NT2/D1 (cell line): ENCODE data around the gene PTPN18.

Experiments used
- DNase-seq: peaks from one replicate; pipeline ENCODE4 v3.0.0-alpha.2; 2011; ENCODE audit warnings: low read depth, low spot score
- H3K27me3 ChIP-seq: 2 replicates; pipeline ENCODE4 v1.6.0; 2011; ENCODE audit warnings: mild to moderate bottlenecking; ENCODE audit not compliant: insufficient read length, insufficient read depth
- H3K36me3 ChIP-seq: 2 replicates; pipeline ENCODE4 v1.6.1; 2011; ENCODE audit warnings: mild to moderate bottlenecking, low read length, mixed read lengths; ENCODE audit not compliant: insufficient read depth, insufficient read length
- H3K4me1 ChIP-seq: 2 replicates; pipeline ENCODE4 v1.5.1; 2011; ENCODE audit not compliant: insufficient read depth, insufficient read length
- H3K4me3 ChIP-seq: 2 replicates; pipeline ENCODE4 v1.5.1; 2011; ENCODE audit warnings: low read depth; ENCODE audit not compliant: insufficient read length
- H3K9ac ChIP-seq: 2 replicates; pipeline ENCODE4 v1.6.0; 2011; ENCODE audit warnings: low read depth; ENCODE audit not compliant: insufficient read length
- H3K9me3 ChIP-seq: 2 replicates; pipeline ENCODE4 v1.5.1; 2011; ENCODE audit warnings: mild to moderate bottlenecking, low read length; ENCODE audit not compliant: insufficient read depth
- SUZ12 ChIP-seq: IDR thresholded peaks from 2 replicates; pipeline ENCODE4 v1.6.1; 2011; ENCODE audit not compliant: insufficient read length, insufficient read depth; ENCODE audit errors: extremely low read depth
- YY1 ChIP-seq: IDR thresholded peaks from 2 replicates; pipeline ENCODE4 v1.6.1; 2011; ENCODE audit not compliant: insufficient read length, insufficient read depth
- ZNF274 ChIP-seq: IDR thresholded peaks from 2 replicates; pipeline ENCODE4 v1.6.1; 2011; ENCODE audit warnings: mild to moderate bottlenecking, low read depth, low read length

Gene PTPN18

DNA sequence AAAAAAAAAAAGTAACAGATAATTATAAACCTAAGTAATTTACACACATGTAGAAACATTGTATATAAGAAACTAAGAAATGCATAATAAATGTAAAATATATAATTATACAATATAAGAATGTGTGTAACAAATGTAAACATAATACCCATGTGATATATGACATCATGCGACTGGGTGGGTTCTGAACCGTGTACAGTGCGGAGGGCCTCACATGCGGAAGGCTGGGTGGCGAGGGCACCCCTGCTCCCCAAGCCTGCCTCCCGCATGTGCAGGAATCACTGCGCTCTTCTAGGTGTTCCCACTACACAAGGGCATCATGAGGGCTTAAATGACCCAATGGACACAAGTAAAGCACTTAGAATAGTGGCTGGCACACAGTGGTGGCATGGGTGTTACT, 2.0 kb downstream of the PTPN18 start:
- no peak for TF ChIP-seq YY1
- no peak for TF ChIP-seq SUZ12
- no peak for TF ChIP-seq ZNF274
- Histone ChIP-seq H3K9me3 (no peaks in the 10 kb centered on the region; the same call in 1 of the 2 replicates), H3K36me3 (peaks cover 7% of the 10 kb centered on the region), H3K4me3 (no peak overlapping the region), H3K4me1 (peaks cover 2% of the 10 kb centered on the region), H3K27me3 (peaks cover 42% of the 10 kb centered on the region), H3K9ac (no peak overlapping the region)
- no peak for DNase-seq

DNA sequence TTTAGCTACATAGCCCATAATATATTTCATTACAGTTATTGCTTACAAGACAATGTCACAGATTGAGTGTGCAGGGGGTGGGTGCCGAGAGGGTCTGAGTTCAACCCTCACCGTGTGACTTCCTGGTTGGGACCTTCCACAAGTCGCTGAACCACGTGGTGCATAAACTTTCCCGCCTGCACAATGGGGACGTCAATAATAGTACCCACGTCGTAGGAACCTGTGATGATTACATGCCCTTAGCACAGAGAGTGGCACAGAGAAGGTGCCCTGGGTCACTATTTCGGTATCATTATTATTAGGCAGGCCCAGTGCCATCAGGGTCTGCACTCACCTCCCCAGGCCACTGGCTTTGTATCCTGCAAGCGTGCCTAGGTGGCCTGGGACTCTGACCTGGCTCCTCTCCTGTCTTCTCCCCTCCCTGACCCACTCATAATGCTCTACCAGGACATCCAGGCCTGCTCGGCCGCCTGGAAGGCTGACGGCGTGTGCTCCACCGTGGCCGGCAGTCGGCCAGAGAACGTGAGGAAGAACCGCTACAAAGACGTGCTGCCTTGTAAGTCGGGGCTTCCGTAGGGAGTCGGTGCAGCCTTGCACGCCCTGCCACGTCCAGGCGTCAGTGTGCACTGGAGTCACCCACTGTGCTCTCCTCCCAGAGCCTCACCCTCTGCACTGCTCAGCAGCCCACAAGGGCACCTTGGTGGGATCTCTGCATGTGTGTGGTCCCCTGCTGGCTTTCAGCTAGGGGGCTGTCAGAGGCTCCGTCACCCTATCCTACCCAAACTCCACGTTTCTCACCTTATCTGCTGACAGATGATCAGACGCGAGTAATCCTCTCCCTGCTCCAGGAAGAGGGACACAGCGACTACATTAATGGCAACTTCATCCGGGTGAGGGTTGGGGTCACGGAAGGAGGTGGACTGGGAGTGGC, 2.8 kb downstream of the PTPN18 start:
- Histone ChIP-seq H3K4me1 (peaks cover 2% of the 10 kb centered on the region), H3K27me3 (peaks cover 39% of the 10 kb centered on the region), H3K36me3 (no peaks in the 10 kb centered on the region), H3K4me3 (no peak overlapping the region), H3K9ac (no peak overlapping the region), H3K9me3 (no peaks in the 10 kb centered on the region; the same call in 1 of the 2 replicates)
- DNase-seq: no peak
- no peak for TF ChIP-seq YY1

DNA sequence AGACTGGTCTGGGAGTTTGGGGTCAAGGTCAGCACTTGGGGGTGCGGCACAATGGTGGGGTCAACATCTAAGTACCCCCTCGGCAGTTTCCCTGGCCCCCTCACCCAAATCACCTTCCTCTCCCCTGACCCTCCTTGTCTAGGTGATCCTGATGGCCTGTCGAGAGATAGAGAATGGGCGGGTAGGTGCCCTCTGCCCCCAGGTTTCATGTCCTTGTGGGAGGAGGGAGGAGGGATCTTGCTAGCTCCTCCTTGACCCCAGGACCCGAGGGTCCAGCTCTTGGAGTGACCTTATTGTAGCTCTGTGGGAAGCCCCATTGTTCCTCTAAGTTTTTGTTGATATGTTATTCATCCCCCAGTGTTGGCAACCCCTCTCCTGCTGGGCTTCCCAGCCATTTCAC, 3.6 kb downstream of the PTPN18 start:
- Histone ChIP-seq H3K4me1 (peaks cover 2% of the 10 kb centered on the region), H3K36me3 (no peaks in the 10 kb centered on the region), H3K4me3 (no peak overlapping the region), H3K9me3 (no peaks in the 10 kb centered on the region; the same call in 1 of the 2 replicates), H3K9ac (no peak overlapping the region), H3K27me3 (peaks cover 31% of the 10 kb centered on the region)
- no peak for DNase-seq
- TF ChIP-seq ZNF274 (no peak), YY1 (no peak), SUZ12 (no peak)

DNA sequence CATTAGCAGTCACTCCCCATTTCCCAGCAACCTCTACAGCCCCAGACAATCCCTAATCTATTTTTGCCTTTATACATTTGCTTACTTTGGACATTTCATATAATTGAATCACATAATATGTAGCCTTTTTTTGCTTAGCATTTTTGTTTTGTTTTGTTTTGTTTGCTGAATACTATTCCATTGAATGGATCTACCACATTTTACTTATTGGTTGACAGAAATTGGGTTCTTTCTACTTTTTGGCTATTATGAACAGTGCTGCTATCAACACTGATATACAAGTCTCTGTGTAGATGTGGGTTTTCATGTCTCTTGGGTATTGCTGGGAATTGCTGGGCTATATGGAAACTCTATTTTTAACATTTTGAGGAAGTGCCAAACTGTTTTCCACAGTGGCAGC, 7.6 kb downstream of the PTPN18 start:
- no peaks in the 10 kb centered on the region for H3K27me3 ChIP-seq
- DNase-seq: no peak
- no peak overlapping the region for H3K9ac ChIP-seq
- H3K4me3 ChIP-seq: no peak overlapping the region
- peaks cover 11% of the 10 kb centered on the region; the same call in 1 of the 2 replicates for H3K9me3 ChIP-seq
- no peaks in the 10 kb centered on the region for H3K4me1 ChIP-seq
- TF ChIP-seq ZNF274: no peak
- TF ChIP-seq SUZ12: no peak
- no peak for TF ChIP-seq YY1
- H3K36me3 ChIP-seq: no peaks in the 10 kb centered on the region

DNA sequence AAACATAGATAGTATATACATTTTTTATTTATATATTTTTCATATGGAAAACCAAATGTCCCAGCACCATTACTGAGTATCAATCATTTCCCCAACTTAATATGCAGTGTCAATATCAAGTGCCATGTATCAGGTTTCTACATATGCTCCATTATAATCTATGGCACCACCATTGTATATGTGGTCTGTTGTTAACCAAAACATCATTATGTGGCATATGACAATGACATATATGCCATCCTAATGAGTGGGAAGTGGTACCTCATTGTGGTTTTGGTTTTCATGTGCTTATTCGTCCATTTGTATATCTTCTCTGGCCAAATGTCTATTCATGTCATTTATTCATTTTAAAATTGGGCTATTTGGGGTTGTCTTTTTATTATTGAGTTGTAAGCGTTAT, 9.2 kb downstream of the PTPN18 start:
- Histone ChIP-seq H3K9ac (no peak overlapping the region), H3K4me3 (no peak overlapping the region), H3K9me3 (peaks cover 11% of the 10 kb centered on the region; the same call in 1 of the 2 replicates), H3K4me1 (peaks cover 2% of the 10 kb centered on the region), H3K27me3 (no peaks in the 10 kb centered on the region), H3K36me3 (peaks cover 2% of the 10 kb centered on the region)
- no peak for DNase-seq
- TF ChIP-seq ZNF274 (no peak), YY1 (no peak), SUZ12 (no peak)

DNA sequence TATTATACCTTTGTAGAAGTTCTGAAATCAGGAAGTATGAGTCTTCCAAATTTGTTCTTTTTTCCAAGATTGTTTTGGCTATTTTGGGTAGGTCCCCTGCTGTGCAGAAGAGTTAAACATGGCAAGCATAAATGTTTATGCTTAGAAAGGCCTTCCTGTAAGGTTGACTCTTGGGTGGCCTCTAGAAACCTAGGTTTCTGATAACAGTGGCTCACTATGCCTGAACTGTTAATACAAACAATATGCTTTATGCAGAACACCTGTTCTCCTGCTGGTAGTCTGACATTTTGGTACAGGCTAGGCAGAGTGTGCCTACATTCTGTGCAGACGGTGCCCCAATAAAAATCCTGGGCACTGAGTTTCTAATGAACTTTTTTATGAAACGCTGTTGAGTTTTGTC, 10.1 kb downstream of the PTPN18 start:
- no peak for DNase-seq
- Histone ChIP-seq H3K27me3 (no peaks in the 10 kb centered on the region), H3K4me3 (no peak overlapping the region), H3K4me1 (peaks cover 2% of the 10 kb centered on the region), H3K9ac (no peak overlapping the region), H3K36me3 (peaks cover 10% of the 10 kb centered on the region), H3K9me3 (peaks cover 16% of the 10 kb centered on the region; the same call in 1 of the 2 replicates)
- TF ChIP-seq YY1 (no peak), ZNF274 (no peak), SUZ12 (no peak)

DNA sequence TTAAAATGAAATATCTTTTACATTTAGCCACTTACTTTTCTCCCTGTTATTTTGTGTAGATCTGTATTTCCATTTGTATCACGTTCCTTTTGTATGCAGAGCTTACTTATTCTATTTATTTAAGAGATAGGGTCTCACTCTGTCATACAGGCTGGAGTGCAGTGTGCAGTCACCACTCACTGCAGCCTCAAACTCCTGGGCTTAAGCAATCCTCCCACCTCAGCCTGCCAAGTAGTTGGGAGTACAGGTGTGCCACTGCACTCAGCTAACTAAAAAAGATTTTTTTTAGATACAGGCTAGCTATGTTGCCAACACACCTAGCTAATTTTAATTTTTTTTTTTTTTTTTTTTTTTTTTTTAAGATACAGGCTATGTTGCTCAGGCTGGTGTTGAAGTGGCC, 10.9 kb downstream of the PTPN18 start:
- Histone ChIP-seq H3K9ac (no peak overlapping the region), H3K4me3 (no peak overlapping the region), H3K4me1 (peaks cover 2% of the 10 kb centered on the region), H3K36me3 (peaks cover 13% of the 10 kb centered on the region), H3K27me3 (no peaks in the 10 kb centered on the region), H3K9me3 (peaks cover 19% of the 10 kb centered on the region; the same call in 1 of the 2 replicates)
- no peak for DNase-seq
- no peak for TF ChIP-seq ZNF274
- TF ChIP-seq YY1: no peak
- TF ChIP-seq SUZ12: no peak
